GM12878 (cell line): ENCODE data around the gene NAALADL2. TPM values are rescaled to one million over a fixed set of nuclear protein-coding genes. Genes with fewer than 3 reads are reported as not detected.

Experiments
- ATAC-seq: fragments of 200-7000 bp; cut with Tn5 transposase; 3 replicates; pipeline ENCODE4 v1.9.1; 2020; ENCODE audit warnings: mild to moderate bottlenecking, moderate library complexity
- BruUV-seq: library from RNA; stranded (reverse); fragments of 400-500 nt; replicated peaks from 2 replicates; lab custom pipeline; 2021; lab: Mats Ljungman, UMichigan
- CTCF ChIA-PET: fragments of 300-600 bp; sonication (Branson Sonifier 250); formaldehyde crosslinking; extraction: SDS; loops from one replicate; lab custom pipeline; 2021; ENCODE audit warnings: inconsistent platforms; lab: Yijun Ruan, JAX
- POLR2A ChIA-PET: fragments of 350-600 bp; formaldehyde crosslinking; extraction: SDS; loops from one replicate; lab custom pipeline; 2021; ENCODE audit warnings: inconsistent platforms; lab: Charles Lee
- RAD21 ChIA-PET: fragments of 300-600 bp; sonication (Branson Sonifier 250); formaldehyde crosslinking; loops from one replicate; lab custom pipeline; 2023; ENCODE audit warnings: antibody characterized with exemption; ENCODE audit not compliant: unreplicated experiment; lab: Charles Lee
- SMC1A ChIA-PET: fragments of 300-600 bp; sonication (Branson Sonifier 250); formaldehyde crosslinking; loops from one replicate; lab custom pipeline; 2023; ENCODE audit not compliant: unreplicated experiment, uncharacterized antibody; lab: Charles Lee
- DNase-seq: peaks from one replicate; pipeline ENCODE4 v3.0.0-alpha.2; 2011; ENCODE audit warnings: low read depth, low spot score
- FAIRE-seq: peaks from 3 replicates; lab custom pipeline; 2011; peaks lifted over from hg19 to GRCh38; lab: Jason Lieb, UNC
- H2AFZ ChIP-seq: 2 replicates; pipeline ENCODE4 v1.6.0; 2011; ENCODE audit warnings: low read depth, low read length, control low read depth; ENCODE audit not compliant: control insufficient read depth
- H3K27ac ChIP-seq: 2 replicates; pipeline ENCODE4 v1.5.1; 2011; ENCODE audit warnings: control low read depth; ENCODE audit not compliant: control insufficient read depth, insufficient read depth
- H3K27me3 ChIP-seq, 2 experiments: replicated peaks in 1 of 2; 2 replicates each; pipeline versions ENCODE4 v1.6.0 to v1.6.1; 2011; ENCODE audit warnings: low read length in 1 of 2; ENCODE audit not compliant: control insufficient read depth in 2 of 2, insufficient read depth in 2 of 2
- H3K36me3 ChIP-seq, 2 experiments: 2 replicates each; pipeline ENCODE4 v1.5.1; 2011; ENCODE audit warnings: low read length in 1 of 2; ENCODE audit not compliant: control insufficient read depth in 2 of 2, insufficient read depth in 2 of 2
- H3K4me1 ChIP-seq: 2 replicates; pipeline ENCODE4 v1.6.1; 2011; ENCODE audit warnings: mild to moderate bottlenecking, low read length, moderate library complexity, mixed read lengths; ENCODE audit not compliant: control insufficient read depth, insufficient read depth
- H3K4me2 ChIP-seq: 2 replicates; pipeline ENCODE4 v1.6.0; 2011; ENCODE audit warnings: control low read depth; ENCODE audit not compliant: control insufficient read depth, insufficient read depth
- H3K4me3 ChIP-seq: fragments of 200-600 bp; sonication (generic); 2 replicates; pipeline ENCODE4 v1.5.1; 2016
- H3K79me2 ChIP-seq: 2 replicates; pipeline ENCODE4 v1.6.0; 2011; ENCODE audit warnings: low read length; ENCODE audit not compliant: control insufficient read depth, insufficient read depth
- H3K9ac ChIP-seq: 2 replicates; pipeline ENCODE4 v1.8.0; 2011; ENCODE audit warnings: low read length, control low read depth, mixed read lengths; ENCODE audit not compliant: control insufficient read depth, insufficient read depth
- H3K9me3 ChIP-seq: replicated peaks from 3 replicates; pipeline ENCODE4 v1.5.1; 2011; ENCODE audit warnings: mild to moderate bottlenecking, low read length; ENCODE audit not compliant: control insufficient read depth, insufficient read depth
- H4K20me1 ChIP-seq: 2 replicates; pipeline ENCODE4 v1.6.0; 2011; ENCODE audit not compliant: control insufficient read depth, insufficient read depth
- POLR2AphosphoS2 ChIP-seq: IDR thresholded peaks from 2 replicates; pipeline ENCODE4 v1.6.1; 2011; ENCODE audit warnings: low read depth, mild to moderate bottlenecking, low read length, improper control_type of control experiment, moderate library complexity
- WGBS: methylation state at CpG from one replicate; pipeline ENCODE4 v1.1.6; 2016; ENCODE audit warnings: low lambda C conversion rate; ENCODE audit not compliant: insufficient replicate concordance, insufficient coverage; ENCODE audit errors: missing lambda C conversion rate; 5-methylcytosine and 5-hydroxymethylcytosine counted together
- in situ Hi-C: fragments of 300-500 bp; cut with MboI; formaldehyde crosslinking; loops from 9 replicates; pipeline ENCODE4 v1.14.3; 2018; ENCODE audit warnings: mixed read lengths
- intact Hi-C: fragments of 100-400 bp; cut with micrococcal nuclease; formaldehyde crosslinking; loops from one replicate; pipeline ENCODE4 v1.14.2; 2022; ENCODE audit not compliant: unreplicated experiment
- polyA plus RNA-seq, 11 experiments: library from polyadenylated mRNA; depleted of rRNA in 4 of 11; unstranded in 6 of 11; stranded (reverse) in 5 of 11; fragments of >200 nt; fragmentation: Nextera tagmentation in 4 of 11; fragmentation: Illumina TruSeq in 1 of 11; extraction: Ambion mirVana in 4 of 11; extraction: Trizol in 1 of 11; gene quantifications; 1 replicate in 1 of 11; 2 replicates in 10 of 11; pipeline versions ENCODE4 v1.2.1 to v1.2.3, GENCODE V29; 2011 to 2016; ENCODE audit warnings: inconsistent platforms in 2 of 11, missing spikeins in 2 of 11, low read depth in 1 of 11
- total RNA-seq, 4 experiments: library from RNA; depleted of rRNA in 3 of 4; stranded (reverse); fragments of >200 nt in 3 of 4; fragmentation: Illumina TruSeq in 1 of 4; extraction: Trizol in 1 of 4; gene quantifications; 2 replicates each; pipeline versions ENCODE4 v1.2.1 to v1.2.3, GENCODE V29; 2013 to 2021
- TF ChIP-seq, protein P1 (sequence below): IDR thresholded peaks from 2 replicates; pipeline ENCODE4 v1.6.1; 2012; ENCODE audit warnings: mild to moderate bottlenecking, low read depth, low read length

The NAALADL2 gene
- total and polyA plus RNA-seq, 10 of the 15 experiments (the other 5 are each of a cell fraction or from before 2014, with no cell fraction given), result 0.06 to 10.8 (median 0.46) TPM

DNA sequence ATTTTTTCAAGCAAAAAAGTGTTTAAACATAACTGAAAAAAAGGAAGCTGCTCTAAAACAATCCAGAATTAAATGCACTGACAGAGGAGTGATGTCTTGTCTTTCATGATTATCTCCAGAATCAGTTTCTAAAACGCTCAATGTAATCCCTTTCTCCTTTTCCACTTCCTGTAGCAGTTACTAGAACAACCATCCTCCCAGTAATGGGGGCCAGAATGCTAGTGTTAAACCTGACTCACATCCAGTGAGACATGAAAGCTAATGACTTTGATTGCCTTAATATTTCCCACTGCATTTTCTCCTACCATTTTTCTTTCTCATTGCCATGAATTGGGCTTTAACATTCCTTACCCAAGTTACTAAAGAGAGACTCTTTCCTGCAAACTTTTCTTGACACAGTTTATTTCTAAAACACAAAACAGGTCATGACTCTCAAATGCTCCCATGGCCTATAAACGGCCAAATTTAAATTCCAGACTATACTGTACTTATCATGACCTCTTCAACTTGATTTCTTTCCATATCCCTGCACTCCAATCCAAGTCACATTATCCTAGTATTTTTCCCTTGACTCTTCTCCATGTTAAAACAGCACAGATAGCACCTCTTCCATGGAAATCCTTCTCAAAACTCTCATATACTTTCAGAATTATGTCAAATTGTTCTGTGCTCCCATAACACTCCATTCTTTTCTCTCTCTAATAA lies 341.4 kb downstream of the NAALADL2 start:
- RAD21 ChIA-PET, result no interaction called here
- 3% methylated on average over 2 of the region's 2 CpGs for WGBS
- intact Hi-C loops, result no loop called here
- CTCF ChIA-PET, result no interaction called here
- Histone ChIP-seq H3K36me3 (no peaks in the 10 kb centered on the region), H3K4me3 (no peak overlapping the region), H3K27me3 (no peaks in the 10 kb centered on the region), H2AFZ (no peak overlapping the region), H3K27ac (no peak overlapping the region), H3K79me2 (no peaks in the 10 kb centered on the region), H3K4me2 (no peak overlapping the region), H3K9me3 (no peaks in the 10 kb centered on the region; the same call in 2 of the 3 replicates), H3K4me1 (no peaks in the 10 kb centered on the region), H3K9ac (no peak overlapping the region), H4K20me1 (no peaks in the 10 kb centered on the region)
- POLR2A ChIA-PET, result no interaction called here
- TF ChIP-seq POLR2AphosphoS2, result no peak
- TF ChIP-seq, protein P1, sequence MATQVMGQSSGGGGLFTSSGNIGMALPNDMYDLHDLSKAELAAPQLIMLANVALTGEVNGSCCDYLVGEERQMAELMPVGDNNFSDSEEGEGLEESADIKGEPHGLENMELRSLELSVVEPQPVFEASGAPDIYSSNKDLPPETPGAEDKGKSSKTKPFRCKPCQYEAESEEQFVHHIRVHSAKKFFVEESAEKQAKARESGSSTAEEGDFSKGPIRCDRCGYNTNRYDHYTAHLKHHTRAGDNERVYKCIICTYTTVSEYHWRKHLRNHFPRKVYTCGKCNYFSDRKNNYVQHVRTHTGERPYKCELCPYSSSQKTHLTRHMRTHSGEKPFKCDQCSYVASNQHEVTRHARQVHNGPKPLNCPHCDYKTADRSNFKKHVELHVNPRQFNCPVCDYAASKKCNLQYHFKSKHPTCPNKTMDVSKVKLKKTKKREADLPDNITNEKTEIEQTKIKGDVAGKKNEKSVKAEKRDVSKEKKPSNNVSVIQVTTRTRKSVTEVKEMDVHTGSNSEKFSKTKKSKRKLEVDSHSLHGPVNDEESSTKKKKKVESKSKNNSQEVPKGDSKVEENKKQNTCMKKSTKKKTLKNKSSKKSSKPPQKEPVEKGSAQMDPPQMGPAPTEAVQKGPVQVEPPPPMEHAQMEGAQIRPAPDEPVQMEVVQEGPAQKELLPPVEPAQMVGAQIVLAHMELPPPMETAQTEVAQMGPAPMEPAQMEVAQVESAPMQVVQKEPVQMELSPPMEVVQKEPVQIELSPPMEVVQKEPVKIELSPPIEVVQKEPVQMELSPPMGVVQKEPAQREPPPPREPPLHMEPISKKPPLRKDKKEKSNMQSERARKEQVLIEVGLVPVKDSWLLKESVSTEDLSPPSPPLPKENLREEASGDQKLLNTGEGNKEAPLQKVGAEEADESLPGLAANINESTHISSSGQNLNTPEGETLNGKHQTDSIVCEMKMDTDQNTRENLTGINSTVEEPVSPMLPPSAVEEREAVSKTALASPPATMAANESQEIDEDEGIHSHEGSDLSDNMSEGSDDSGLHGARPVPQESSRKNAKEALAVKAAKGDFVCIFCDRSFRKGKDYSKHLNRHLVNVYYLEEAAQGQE, result no peak
- in situ Hi-C loops, result no loop called here
- no TSS peak for BruUV-seq
- no peak for DNase-seq
- SMC1A ChIA-PET, result no interaction called here
- no peak for FAIRE-seq
- ATAC-seq, result no peak
